Erythroblast (primary cell): ENCODE results near the gene NFE2L3.

Experiments
- GATA1 ChIP-seq: IDR thresholded peaks from 2 replicates; pipeline ENCODE4 v1.6.1; 2011; ENCODE audit warnings: low read depth, mild to moderate bottlenecking, control low read depth, low read length, moderate library complexity
- POLR2A ChIP-seq: IDR thresholded peaks from 2 replicates; pipeline ENCODE4 v1.6.1; 2011; ENCODE audit warnings: mild to moderate bottlenecking, low read length

- TF ChIP-seq POLR2A (no peak), GATA1 (no peak)
These were observed 15.2 kb upstream of the NFE2L3 start for GRCh38 chr7:26136831-26137230.
